ENCODE data around the gene MIS18BP1. TPM values are rescaled to one million over a fixed set of nuclear protein-coding genes. Genes with fewer than 3 reads are reported as not detected.
A peak's percentile ranks its signal among the peaks of the same experiment; 100 is the strongest.

The MIS18BP1 gene
- total RNA-seq, 1 donor from 2014 or later, result 6.9 TPM

- DNase-seq, result no peak
- no peaks in the 10 kb centered on the region for H3K36me3 ChIP-seq
- no peak overlapping the region for H3K27ac ChIP-seq (replicated peaks)
- no peaks in the 10 kb centered on the region for H3K9me3 ChIP-seq (replicated peaks)
- intact Hi-C loops (cut with micrococcal nuclease), result loop anchor here (10.0 kb wide), 1 partner anchor 357 kb away; a partner anchor contains a TSS
- H3K27me3 ChIP-seq (ENCODE audit: low read depth), result no peaks in the 10 kb centered on the region
- H3K4me1 ChIP-seq, result peaks cover 50% of the 10 kb centered on the region
- TF ChIP-seq CTCF (IDR thresholded peaks at IDR 0.05; ENCODE audit: borderline replicate concordance), result no peak
- peak overlapping the region; percentile 95 for H3K4me3 ChIP-seq
These were observed 1.1 kb downstream of the MIS18BP1 start for GRCh38 chr14:45251912-45252311.

- peak overlapping the region; percentile 26 for H3K27ac ChIP-seq (replicated peaks)
- intact Hi-C loops (cut with micrococcal nuclease), result loop anchor here (10.0 kb wide), 1 partner anchor 355 kb away; a partner anchor contains a TSS
- no peak for DNase-seq
- TF ChIP-seq CTCF (IDR thresholded peaks at IDR 0.05; ENCODE audit: borderline replicate concordance), result no peak
- H3K9me3 ChIP-seq (replicated peaks), result no peaks in the 10 kb centered on the region
- H3K27me3 ChIP-seq (ENCODE audit: low read depth), result no peaks in the 10 kb centered on the region
- no peaks in the 10 kb centered on the region for H3K36me3 ChIP-seq
- peak overlapping the region; percentile 10 for H3K4me3 ChIP-seq
- peaks cover 50% of the 10 kb centered on the region for H3K4me1 ChIP-seq
These were observed 3.0 kb downstream of the MIS18BP1 start for GRCh38 chr14:45249856-45250575.

GRCh38 chr14:45247427-45247826, 5.6 kb downstream of the MIS18BP1 start:
- peaks cover 42% of the 10 kb centered on the region for H3K4me1 ChIP-seq
- TF ChIP-seq CTCF (IDR thresholded peaks at IDR 0.05; ENCODE audit: borderline replicate concordance), result no peak
- intact Hi-C loops (cut with micrococcal nuclease), result no loop called here

GRCh38 chr14:45246691-45247090, 6.3 kb downstream of the MIS18BP1 start:
- H3K36me3 ChIP-seq, result no peaks in the 10 kb centered on the region
- TF ChIP-seq CTCF (IDR thresholded peaks at IDR 0.05; ENCODE audit: borderline replicate concordance), result no peak
- no peaks in the 10 kb centered on the region for H3K27me3 ChIP-seq (ENCODE audit: low read depth)
- H3K4me1 ChIP-seq, result peaks cover 35% of the 10 kb centered on the region
- no peaks in the 10 kb centered on the region for H3K9me3 ChIP-seq (replicated peaks)
- no peak overlapping the region for H3K4me3 ChIP-seq
- intact Hi-C loops (cut with micrococcal nuclease), result no loop called here
- no peak overlapping the region for H3K27ac ChIP-seq (replicated peaks)
- DNase-seq, result no peak

More at GRCh38 chr14:45247427-45247826, 5.6 kb downstream of the MIS18BP1 start:
- no peak overlapping the region for H3K4me3 ChIP-seq
- no peaks in the 10 kb centered on the region for H3K9me3 ChIP-seq (replicated peaks)
- no peak for DNase-seq
- H3K27me3 ChIP-seq (ENCODE audit: low read depth), result no peaks in the 10 kb centered on the region
- H3K36me3 ChIP-seq, result no peaks in the 10 kb centered on the region
- H3K27ac ChIP-seq (replicated peaks), result no peak overlapping the region

- no peaks in the 10 kb centered on the region for H3K27me3 ChIP-seq (ENCODE audit: low read depth)
- H3K36me3 ChIP-seq, result no peaks in the 10 kb centered on the region
- H3K4me3 ChIP-seq, result no peak overlapping the region
- H3K4me1 ChIP-seq, result peaks cover 29% of the 10 kb centered on the region
- no peak for DNase-seq
- no peak overlapping the region for H3K27ac ChIP-seq (replicated peaks)
- H3K9me3 ChIP-seq (replicated peaks), result no peaks in the 10 kb centered on the region
- intact Hi-C loops (cut with micrococcal nuclease), result no loop called here
- no peak for TF ChIP-seq CTCF (IDR thresholded peaks at IDR 0.05; ENCODE audit: borderline replicate concordance)
These were observed 6.9 kb downstream of the MIS18BP1 start for GRCh38 chr14:45246151-45246550.

Measured in left ventricle myocardium inferior (tissue), 1 donor.